ENCODE measurements around the gene EIF3F. TPM values are rescaled to one million over a fixed set of nuclear protein-coding genes. Genes with fewer than 3 reads are reported as not detected.

The EIF3F gene
- total RNA-seq, 3 donors from 2014 or later (not counting 1 experiment from before 2014, with no cell fraction given), result 232 to 250 (median 247) TPM

DNA sequence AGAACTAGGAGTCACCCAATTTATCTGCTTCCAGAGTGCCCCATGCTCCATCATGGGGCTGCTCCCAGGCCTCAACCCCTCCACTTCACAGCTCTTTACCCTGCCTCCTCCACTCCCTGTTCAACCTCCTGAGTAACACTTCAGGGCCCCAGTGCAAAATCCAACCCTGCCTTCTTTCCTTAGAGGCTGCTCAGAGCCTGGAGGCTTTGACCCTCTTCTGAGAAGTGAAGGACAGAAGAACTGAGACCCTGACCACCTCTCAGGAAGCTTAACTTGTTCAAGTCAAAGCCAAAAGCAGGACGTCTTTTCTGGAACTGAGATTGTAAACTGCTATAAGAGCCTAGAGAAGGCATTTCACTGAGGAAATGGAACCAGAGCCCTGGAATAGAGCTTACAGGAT is 15.5 kb downstream of the EIF3F start:
- peaks cover 0 to 3% of the 10 kb centered on the region in 2 donors for H3K27me3 Mint-ChIP-seq (ENCODE audit: low read depth in 2 of 2)
- no peak for TF ChIP-seq CTCF (IDR thresholded peaks at IDR 0.05)

DNA sequence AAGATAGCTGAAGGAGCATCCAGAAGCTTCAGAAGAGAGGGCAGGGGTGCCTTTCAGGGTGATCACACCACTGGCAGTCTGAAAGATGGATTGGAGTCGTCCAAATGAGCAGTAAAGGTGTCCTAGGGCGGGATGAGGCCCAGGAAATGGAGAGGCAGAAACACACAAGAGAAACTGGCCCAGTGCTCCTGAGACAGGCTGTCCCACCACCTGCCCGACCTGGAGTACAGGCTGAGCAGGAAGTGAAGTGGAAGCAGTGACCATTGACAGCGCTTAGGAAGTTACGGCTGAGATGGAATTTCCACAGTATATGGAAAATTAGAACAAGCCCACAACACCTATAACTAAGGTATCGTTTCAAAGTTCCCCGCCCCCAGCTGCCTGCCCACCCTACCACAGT is 16.1 kb downstream of the EIF3F start:
- Mint-ChIP-seq H3K27ac (peak overlapping the region in 1 of 2 donors; percentile 27), H3K9me3 (no peaks in the 10 kb centered on the region), H3K27me3 (ENCODE audit: low read depth in 2 of 2) (peaks cover 0 to 3% of the 10 kb centered on the region in 2 donors), H3K4me3 (no peak overlapping the region), H3K36me3 (peaks cover 7% of the 10 kb centered on the region), H3K4me1 (no peaks in the 10 kb centered on the region)
- 79% methylated on average over 7 of the region's 7 CpGs for WGBS (ENCODE audit: insufficient coverage)
- no peak for TF ChIP-seq CTCF (IDR thresholded peaks at IDR 0.05)
- H3K27me3 ChIP-seq (ENCODE audit: control insufficient read depth, insufficient read depth, low read length), result no peaks in the 10 kb centered on the region
- H3K9me3 ChIP-seq (ENCODE audit: control insufficient read depth, insufficient read depth, low read length), result no peaks in the 10 kb centered on the region
- intact Hi-C loops (cut with micrococcal nuclease), result no loop called here
- no peaks in the 10 kb centered on the region for H3K4me1 ChIP-seq (ENCODE audit: control insufficient read depth, insufficient read depth, low read length)
- H3K27ac ChIP-seq (ENCODE audit: low read length), result no peak overlapping the region
- H3K36me3 ChIP-seq (ENCODE audit: control insufficient read depth, insufficient read depth, low read length), result peaks cover 9% of the 10 kb centered on the region
- no peak overlapping the region for H3K4me3 ChIP-seq (ENCODE audit: low read length)
- ATAC-seq, result no peak
- DNase-seq, result no peak

More for the DNA sequence above, 15.5 kb downstream of the EIF3F start:
- no peak for DNase-seq
- Mint-ChIP-seq H3K27ac (peak overlapping the region in 1 of 2 donors; percentile 27), H3K36me3 (peaks cover 7% of the 10 kb centered on the region), H3K9me3 (no peaks in the 10 kb centered on the region), H3K4me3 (no peak overlapping the region), H3K4me1 (no peaks in the 10 kb centered on the region)
- no peak for ATAC-seq
- no peak overlapping the region for H3K27ac ChIP-seq (ENCODE audit: low read length)
- WGBS (ENCODE audit: insufficient coverage), result 82% methylated on average over 1 of the region's 1 CpG
- H3K9me3 ChIP-seq (ENCODE audit: control insufficient read depth, insufficient read depth, low read length), result no peaks in the 10 kb centered on the region
- H3K4me1 ChIP-seq (ENCODE audit: control insufficient read depth, insufficient read depth, low read length), result no peaks in the 10 kb centered on the region
- H3K27me3 ChIP-seq (ENCODE audit: control insufficient read depth, insufficient read depth, low read length), result no peaks in the 10 kb centered on the region
- H3K36me3 ChIP-seq (ENCODE audit: control insufficient read depth, insufficient read depth, low read length), result peaks cover 14% of the 10 kb centered on the region
- no peak overlapping the region for H3K4me3 ChIP-seq (ENCODE audit: low read length)
- intact Hi-C loops (cut with micrococcal nuclease), result no loop called here

DNA sequence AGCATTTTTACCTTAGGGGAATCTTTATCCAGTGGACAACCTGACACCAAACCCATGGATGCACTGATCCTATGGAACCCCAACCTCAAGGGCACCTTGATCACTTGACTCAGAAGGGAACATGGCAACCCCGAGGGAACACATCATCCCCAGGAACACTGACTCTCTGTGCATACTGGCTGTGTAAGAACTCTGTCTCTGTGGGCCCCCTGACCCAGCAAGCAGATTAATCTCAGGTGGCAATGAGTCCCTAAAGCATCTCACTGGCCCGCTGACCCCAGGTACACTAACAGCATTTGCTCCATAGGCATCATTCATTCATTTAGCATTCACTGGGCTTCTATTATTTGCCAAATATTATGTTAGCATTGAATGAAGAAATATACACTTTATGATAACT is 16.9 kb downstream of the EIF3F start:
- H3K4me3 Mint-ChIP-seq, result no peak overlapping the region
- H3K9me3 Mint-ChIP-seq, result no peaks in the 10 kb centered on the region
- Histone ChIP-seq H3K9me3 (ENCODE audit: control insufficient read depth, insufficient read depth, low read length) (no peaks in the 10 kb centered on the region), H3K36me3 (ENCODE audit: control insufficient read depth, insufficient read depth, low read length) (peaks cover 2% of the 10 kb centered on the region), H3K27ac (ENCODE audit: low read length) (no peak overlapping the region), H3K4me3 (ENCODE audit: low read length) (no peak overlapping the region), H3K27me3 (ENCODE audit: control insufficient read depth, insufficient read depth, low read length) (no peaks in the 10 kb centered on the region), H3K4me1 (ENCODE audit: control insufficient read depth, insufficient read depth, low read length) (no peaks in the 10 kb centered on the region)
- peaks cover 7% of the 10 kb centered on the region for H3K36me3 Mint-ChIP-seq
- H3K4me1 Mint-ChIP-seq, result no peaks in the 10 kb centered on the region
- no peak for DNase-seq
- no peak for ATAC-seq
- no peak for TF ChIP-seq CTCF (IDR thresholded peaks at IDR 0.05)
- intact Hi-C loops (cut with micrococcal nuclease), result no loop called here
- H3K27me3 Mint-ChIP-seq (ENCODE audit: low read depth in 2 of 2), result peaks cover 0 to 7% of the 10 kb centered on the region in 2 donors
- WGBS (ENCODE audit: insufficient coverage), result 90% methylated on average over 2 of the region's 2 CpGs
- H3K27ac Mint-ChIP-seq, result no peak overlapping the region

DNA sequence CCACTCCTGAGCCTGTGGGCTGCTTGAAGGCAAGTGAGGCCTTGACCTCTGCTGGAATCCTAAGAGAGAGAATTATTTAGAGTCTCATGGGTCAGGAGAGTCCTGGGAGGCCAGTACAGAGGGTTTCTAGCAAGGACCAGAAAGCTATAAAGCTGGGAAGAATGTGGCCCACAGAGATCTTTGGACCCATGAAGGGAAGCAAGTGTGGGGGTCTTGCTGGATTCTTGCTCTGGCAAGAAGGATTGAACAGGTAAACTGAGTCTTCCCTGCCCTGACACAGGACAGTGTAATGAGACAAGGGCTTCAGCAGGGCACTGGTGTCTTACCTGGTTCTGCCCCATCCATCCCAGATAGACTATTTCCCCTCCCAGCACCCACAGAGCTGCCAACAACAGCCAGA is 18.4 kb downstream of the EIF3F start:
- H3K9me3 Mint-ChIP-seq, result no peaks in the 10 kb centered on the region
- no peak for TF ChIP-seq CTCF (IDR thresholded peaks at IDR 0.05)
- H3K4me1 Mint-ChIP-seq, result no peaks in the 10 kb centered on the region
- no peaks in the 10 kb centered on the region for H3K4me1 ChIP-seq (ENCODE audit: control insufficient read depth, insufficient read depth, low read length)
- H3K27ac Mint-ChIP-seq, result no peak overlapping the region
- H3K36me3 ChIP-seq (ENCODE audit: control insufficient read depth, insufficient read depth, low read length), result no peaks in the 10 kb centered on the region
- no peak overlapping the region for H3K27ac ChIP-seq (ENCODE audit: low read length)
- peaks cover 0 to 10% of the 10 kb centered on the region in 2 donors for H3K27me3 Mint-ChIP-seq (ENCODE audit: low read depth in 2 of 2)
- H3K4me3 ChIP-seq (ENCODE audit: low read length), result no peak overlapping the region
- H3K27me3 ChIP-seq (ENCODE audit: control insufficient read depth, insufficient read depth, low read length), result no peaks in the 10 kb centered on the region
- ATAC-seq, result no peak
- intact Hi-C loops (cut with micrococcal nuclease), result no loop called here
- H3K9me3 ChIP-seq (ENCODE audit: control insufficient read depth, insufficient read depth, low read length), result no peaks in the 10 kb centered on the region
- no peak overlapping the region for H3K4me3 Mint-ChIP-seq
- DNase-seq, result no peak
- H3K36me3 Mint-ChIP-seq, result no peaks in the 10 kb centered on the region

Data from natural killer cell (primary cell).